ENCODE results near the gene YAP1. TPM values are rescaled to one million over a fixed set of nuclear protein-coding genes. Genes with fewer than 3 reads are reported as not detected.

The YAP1 gene
- total RNA-seq, 2 experiments from 2014 or later = not detected

GRCh38 chr11:102118937-102119336, 8.7 kb downstream of the YAP1 start:
- Histone ChIP-seq H3K79me2 (ENCODE audit: insufficient read depth, low read depth, low read length) (no peaks in the 10 kb centered on the region), H2AFZ (ENCODE audit: low read length) (no peak overlapping the region), H3K36me3 (ENCODE audit: insufficient read depth, low read length) (no peaks in the 10 kb centered on the region), H3K4me1 (ENCODE audit: insufficient read depth, low read length, poor library complexity, severe bottlenecking) (no peaks in the 10 kb centered on the region), H3K27ac (ENCODE audit: low read depth, low read length, poor library complexity, severe bottlenecking) (no peak overlapping the region), H3K9me3 (ENCODE audit: low read length) (no peaks in the 10 kb centered on the region), H4K20me1 (ENCODE audit: insufficient read depth, low read length) (no peaks in the 10 kb centered on the region), H3K4me2 (ENCODE audit: low read length) (no peak overlapping the region), H3K4me3 (ENCODE audit: low read depth, low read length, poor library complexity, severe bottlenecking) (no peak overlapping the region), H3K9me2 (ENCODE audit: insufficient read depth, low read length) (no peaks in the 10 kb centered on the region)
- POLR2A ChIA-PET = interaction anchor here (0.6 to 0.7 kb wide), 3 partner anchors 109 to 467 kb away, joined by 3 to 8 read pairs (median 4); no protein-coding TSS in a partner anchor
- no TSS peak for BruUV-seq (replicated peaks)
- no peak for TF ChIP-seq CTCF (conservative IDR thresholded peaks at IDR 0.05; ENCODE audit: low read length)
- no peak for TF ChIP-seq EZH2phosphoT487 (IDR thresholded peaks at IDR 0.05; ENCODE audit: borderline replicate concordance, low read depth, low read length)
- DNase-seq (ENCODE audit: low spot score) = no peak
- intact Hi-C loops (cut with micrococcal nuclease; ENCODE audit: unreplicated experiment) = no loop called here
- CTCF ChIA-PET (ENCODE audit: unreplicated experiment) = no interaction called here

GRCh38 chr11:102119997-102120396, 9.8 kb downstream of the YAP1 start:
- Histone ChIP-seq H3K9me2 (ENCODE audit: insufficient read depth, low read length) (no peaks in the 10 kb centered on the region), H3K4me2 (ENCODE audit: low read length) (no peak overlapping the region), H3K79me2 (ENCODE audit: insufficient read depth, low read depth, low read length) (no peaks in the 10 kb centered on the region), H4K20me1 (ENCODE audit: insufficient read depth, low read length) (no peaks in the 10 kb centered on the region), H3K36me3 (ENCODE audit: insufficient read depth, low read length) (no peaks in the 10 kb centered on the region), H3K9me3 (ENCODE audit: low read length) (no peaks in the 10 kb centered on the region), H3K27ac (ENCODE audit: low read depth, low read length, poor library complexity, severe bottlenecking) (no peak overlapping the region), H3K4me3 (ENCODE audit: low read depth, low read length, poor library complexity, severe bottlenecking) (no peak overlapping the region), H3K4me1 (ENCODE audit: insufficient read depth, low read length, poor library complexity, severe bottlenecking) (no peaks in the 10 kb centered on the region), H2AFZ (ENCODE audit: low read length) (no peak overlapping the region)
- intact Hi-C loops (cut with micrococcal nuclease; ENCODE audit: unreplicated experiment) = no loop called here
- DNase-seq (ENCODE audit: low spot score) = no peak
- ChIA-PET POLR2A (no interaction called here), CTCF (ENCODE audit: unreplicated experiment) (no interaction called here)
- no TSS peak for BruUV-seq (replicated peaks)
- TF ChIP-seq CTCF (conservative IDR thresholded peaks at IDR 0.05; ENCODE audit: low read length) = no peak
- TF ChIP-seq EZH2phosphoT487 (IDR thresholded peaks at IDR 0.05; ENCODE audit: borderline replicate concordance, low read depth, low read length) = no peak

- no peaks in the 10 kb centered on the region for H4K20me1 ChIP-seq (ENCODE audit: insufficient read depth, low read length)
- H3K9me2 ChIP-seq (ENCODE audit: insufficient read depth, low read length) = no peaks in the 10 kb centered on the region
- no peaks in the 10 kb centered on the region for H3K9me3 ChIP-seq (ENCODE audit: low read length)
- no peaks in the 10 kb centered on the region for H3K79me2 ChIP-seq (ENCODE audit: insufficient read depth, low read depth, low read length)
- intact Hi-C loops (cut with micrococcal nuclease; ENCODE audit: unreplicated experiment) = no loop called here
- ChIA-PET CTCF (ENCODE audit: unreplicated experiment) (no interaction called here), POLR2A (interaction anchor here (0.6 kb wide), 1 partner anchor 11 kb away, joined by 3 read pairs; no protein-coding TSS in a partner anchor)
- no peak overlapping the region for H2AFZ ChIP-seq (ENCODE audit: low read length)
- DNase-seq (ENCODE audit: low spot score) = no peak
- no peaks in the 10 kb centered on the region for H3K36me3 ChIP-seq (ENCODE audit: insufficient read depth, low read length)
- no peak overlapping the region for H3K4me2 ChIP-seq (ENCODE audit: low read length)
- no peak overlapping the region for H3K27ac ChIP-seq (ENCODE audit: low read depth, low read length, poor library complexity, severe bottlenecking)
- no peak overlapping the region for H3K4me3 ChIP-seq (ENCODE audit: low read depth, low read length, poor library complexity, severe bottlenecking)
- no peaks in the 10 kb centered on the region for H3K4me1 ChIP-seq (ENCODE audit: insufficient read depth, low read length, poor library complexity, severe bottlenecking)
- no TSS peak for BruUV-seq (replicated peaks)
- TF ChIP-seq EZH2phosphoT487 (IDR thresholded peaks at IDR 0.05; ENCODE audit: borderline replicate concordance, low read depth, low read length) (no peak), CTCF (conservative IDR thresholded peaks at IDR 0.05; ENCODE audit: low read length) (0 out of 2 replicates have a peak, but pooled peaks have one; percentile 10)
Observed at GRCh38 chr11:102120437-102120973, 10.3 kb downstream of the YAP1 start.

All from OCI-LY7 (cell line).